H1 (cell line): ENCODE measurements around the gene ANKRD12. TPM values are rescaled to one million over a fixed set of nuclear protein-coding genes. Genes with fewer than 3 reads are reported as not detected.

Experiments used
- CHD1 ChIP-seq: IDR thresholded peaks from 2 replicates; pipeline ENCODE4 v1.6.1; 2012; ENCODE audit warnings: low read depth, low read length, improper control_type of control experiment
- CTCF ChIP-seq, 3 experiments: IDR thresholded peaks; 1 replicate in 2 of 3; 2 replicates in 1 of 3; pipeline versions ENCODE4 v1.5.1 to v1.6.1; 2011; ENCODE audit warnings: low read length in 3 of 3, mild to moderate bottlenecking in 3 of 3, inconsistent platforms in 2 of 3, low read depth in 1 of 3, moderate library complexity in 1 of 3; ENCODE audit not compliant: insufficient read depth in 1 of 3; ENCODE audit errors: control extremely low read depth in 1 of 3
- EP300 ChIP-seq, 2 experiments: IDR thresholded peaks; 1 replicate in 1 of 2; 2 replicates in 1 of 2; pipeline ENCODE4 v1.6.1; 2011 to 2012; ENCODE audit warnings: low read depth in 2 of 2, low read length in 2 of 2, mild to moderate bottlenecking in 2 of 2, borderline replicate concordance in 1 of 2, inconsistent platforms in 1 of 2, moderate library complexity in 1 of 2
- NRF1 ChIP-seq: IDR thresholded peaks from 2 replicates; pipeline ENCODE4 v1.6.1; 2011; ENCODE audit warnings: mild to moderate bottlenecking, low read depth, low read length, improper control_type of control experiment
- YY1 ChIP-seq: IDR thresholded peaks from 2 replicates; pipeline ENCODE4 v1.6.1; 2011; ENCODE audit warnings: low read depth, mild to moderate bottlenecking, low read length
- polyA plus RNA-seq, 7 experiments: library from polyadenylated mRNA; depleted of rRNA in 3 of 7; stranded (reverse) in 5 of 7; unstranded in 2 of 7; fragments of >200 nt in 5 of 7; fragments of 200-250 nt in 2 of 7; gene quantifications; 1 replicate in 5 of 7; 2 replicates in 1 of 7; 4 replicates in 1 of 7; pipeline versions ENCODE4 v1.2.1 to v1.2.3, GENCODE V29; 2011 to 2013; ENCODE audit warnings: missing spikeins in 2 of 7, mixed read lengths in 2 of 7
- total RNA-seq: library from RNA; stranded (reverse); fragmentation: NEBNext Ultra II Directional; extraction: Animal tissue kit (Norgen Biotek cat#: 25700); gene quantifications from 2 replicates; pipeline ENCODE4 v1.2.1, GENCODE V29; 2021

ANKRD12 gene
- total and polyA plus RNA-seq, 2 of the 8 experiments (the other 6 are each of a cell fraction or from before 2014, with no cell fraction given), result 2.6 to 37.9 TPM

- TF ChIP-seq CTCF (IDR thresholded peaks at IDR 0.05; ENCODE audit: control extremely low read depth in 1 of 3, insufficient read depth in 1 of 3, low read depth in 1 of 3, low read length in 3 of 3), result no peak
- no peak for TF ChIP-seq YY1
- TF ChIP-seq EP300 (IDR thresholded peaks at IDR 0.05; ENCODE audit: borderline replicate concordance in 1 of 2, low read depth in 2 of 2, low read length in 2 of 2), result no peak
- TF ChIP-seq NRF1, result no peak
- no peak for TF ChIP-seq CHD1
Measured at GRCh38 chr18:9283791-9284190, 147.2 kb downstream of the ANKRD12 start (continued).
